Renal cortex interstitium (tissue), 11 donors: Measurements from ENCODE around the gene CFAP99. TPM values are rescaled to one million over a fixed set of nuclear protein-coding genes. Genes with fewer than 3 reads are reported as not detected.
A peak's percentile ranks its signal among the peaks of the same experiment; 100 is the strongest.

Experiments
- DNase-seq, 11 donors: peaks; one replicate each; pipeline ENCODE4 v3.0.0-alpha.2; 2013; ENCODE audit warnings: low read depth in 9 of 11, low spot score in 4 of 11; ENCODE audit errors: extremely low read depth in 1 of 11
- polyA plus RNA-seq, 3 donors: library from polyadenylated mRNA; unstranded; fragments of 120-200 nt; gene quantifications; one replicate each; pipeline ENCODE4 v1.2.1, GENCODE V29; 2013; ENCODE audit not compliant: insufficient read length in 3 of 3

CFAP99 gene
- polyA plus RNA-seq, 3 donors, result 0.78 to 1.5 (median 0.85) TPM

DNA sequence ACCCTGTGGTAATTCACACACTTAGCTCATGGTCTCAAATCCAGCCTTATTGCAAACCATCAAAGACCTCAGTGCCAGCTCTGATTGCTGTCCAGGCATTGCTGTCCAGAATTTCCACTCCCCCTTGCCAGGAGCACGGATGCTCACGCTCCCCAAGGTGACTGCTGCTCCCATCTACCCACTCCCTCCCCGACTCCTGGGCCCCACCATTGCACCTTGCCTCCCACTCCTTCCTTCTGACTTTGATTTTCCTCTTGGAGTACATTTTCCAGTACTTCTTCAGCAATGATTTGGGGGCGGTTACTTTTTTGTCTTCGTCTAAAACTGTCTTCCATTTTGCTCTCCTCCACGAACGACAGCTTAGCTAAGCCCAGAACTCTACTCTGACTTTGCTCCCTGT, 11.8 kb upstream of the CFAP99 start:
- DNase-seq, result no peak

DNA sequence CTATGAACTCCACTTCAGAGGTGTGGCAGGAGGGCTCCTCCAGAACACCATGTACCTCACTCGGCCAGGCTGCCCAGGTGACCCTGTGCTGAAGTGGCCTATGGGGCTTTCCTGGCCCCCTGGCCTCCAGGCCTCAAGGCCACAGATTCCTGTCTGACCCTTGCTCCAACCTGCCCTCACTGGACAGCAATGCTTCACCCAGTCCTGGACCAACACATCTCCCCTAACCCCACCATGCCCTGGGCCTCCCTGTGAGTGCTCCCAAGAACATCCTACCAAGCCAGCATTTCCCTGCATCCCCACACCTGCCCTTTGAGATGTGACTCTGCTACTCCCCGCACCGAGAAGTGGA, 10.8 kb upstream of the CFAP99 start:
- DNase-seq, result no peak

- no peak for DNase-seq
These were observed 10.3 kb upstream of the CFAP99 start for GRCh38 chr4:2408401-2408958.

GRCh38 chr4:2408976-2409375, 9.8 kb upstream of the CFAP99 start:
- no peak for DNase-seq

DNA sequence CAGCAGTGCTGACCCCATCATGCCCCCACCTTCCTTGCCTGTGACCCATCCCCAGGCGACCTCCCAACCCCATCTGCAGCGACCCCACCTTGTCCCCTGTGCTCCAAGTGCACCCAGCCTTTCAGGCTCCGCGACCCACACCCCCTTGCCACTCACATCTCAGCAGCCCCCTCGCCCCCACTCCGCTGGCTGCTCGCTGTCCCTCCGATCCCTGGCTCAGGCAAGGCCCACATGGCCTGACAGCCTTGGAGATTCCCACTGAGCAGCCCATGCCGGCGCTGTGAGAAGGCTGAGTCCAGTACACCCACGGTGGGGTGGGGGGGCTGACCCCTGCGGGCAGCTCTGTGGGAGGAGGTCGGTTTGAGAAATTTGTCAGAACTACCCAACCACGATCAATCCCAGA, 9.4 kb upstream of the CFAP99 start:
- no peak for DNase-seq

- DNase-seq, result no peak
These were observed 6.8 kb upstream of the CFAP99 start for GRCh38 chr4:2411786-2412510.

GRCh38 chr4:2412534-2412884, 6.2 kb upstream of the CFAP99 start:
- DNase-seq, result no peak

DNA sequence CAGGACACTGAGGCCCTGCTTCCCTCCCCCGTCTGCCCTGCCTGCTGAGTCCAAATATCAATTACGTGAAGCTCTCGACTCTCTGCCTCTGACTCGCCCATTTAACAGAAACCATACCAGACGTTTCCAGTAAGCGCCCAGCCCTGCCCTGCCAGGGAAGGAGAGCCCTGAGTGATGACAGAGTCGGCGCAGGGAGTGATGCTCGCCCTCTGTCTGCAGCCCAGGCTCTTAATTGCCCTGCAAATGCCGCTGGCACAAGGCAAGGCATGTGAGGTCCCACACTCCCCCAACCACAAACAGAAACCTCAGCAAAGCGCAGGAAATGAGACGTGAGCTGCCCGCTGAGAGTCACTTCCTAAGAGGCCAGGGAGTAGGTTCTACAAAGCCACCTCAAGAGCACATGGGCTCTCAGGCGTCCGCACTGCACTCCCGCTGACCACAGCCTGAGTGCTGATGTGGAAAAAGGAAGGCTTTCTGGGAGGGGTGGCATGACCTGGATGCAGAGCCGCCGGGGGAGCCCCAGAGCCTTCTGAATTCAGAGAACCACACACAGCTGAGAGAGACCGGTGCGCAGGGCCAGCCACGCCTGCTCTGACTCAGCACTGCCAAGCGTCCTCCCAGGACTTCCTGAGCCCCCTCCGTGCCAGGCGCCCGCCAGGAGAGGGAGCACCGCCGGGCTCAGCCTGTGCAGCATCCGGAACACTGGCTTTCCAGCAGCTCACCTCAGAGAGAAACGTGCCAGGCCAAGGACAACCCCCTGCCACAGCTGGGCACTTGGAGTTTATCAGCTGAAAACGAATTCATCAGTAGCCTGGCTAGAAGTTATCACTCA, 5.7 kb upstream of the CFAP99 start:
- peak in 4 of 11 donors; percentile 53 to 60 (median 57) for DNase-seq

DNA sequence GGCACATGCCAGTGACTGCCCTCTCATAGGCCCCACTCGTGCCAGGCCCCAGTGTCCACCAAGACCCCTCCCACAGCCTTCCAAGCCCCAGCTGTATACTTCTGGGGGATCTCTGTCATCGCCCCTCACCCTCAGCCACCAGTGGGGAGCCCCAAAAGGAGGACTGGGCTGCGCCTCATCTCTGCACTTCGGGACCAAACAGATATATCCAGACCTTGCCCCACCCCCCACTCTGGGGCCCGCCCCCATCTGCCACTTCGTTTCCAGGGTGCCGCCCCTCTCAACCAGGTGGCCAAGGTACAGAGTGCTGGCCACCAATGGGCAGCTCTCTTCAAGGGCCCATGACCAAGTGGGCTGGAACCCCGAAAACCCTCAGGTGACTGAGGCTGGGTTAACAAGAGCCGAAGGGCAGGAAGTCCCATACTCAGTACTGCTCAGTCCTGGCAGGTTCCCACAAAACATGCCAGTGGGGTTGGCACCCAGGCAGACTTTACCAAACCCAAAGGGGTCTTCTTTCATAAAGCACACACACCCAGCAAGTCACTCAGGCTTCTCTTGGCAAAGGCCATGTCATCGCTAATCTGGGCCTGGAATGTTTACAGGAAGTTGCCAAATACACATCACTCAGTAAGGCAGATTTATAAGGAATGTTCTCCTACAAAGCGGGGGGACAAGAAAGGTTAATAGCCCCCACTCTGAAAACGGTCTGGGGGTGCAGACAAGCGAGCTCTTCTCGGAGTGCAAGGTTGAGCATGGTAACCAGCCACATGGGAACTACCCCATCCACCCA, 4.7 kb upstream of the CFAP99 start:
- DNase-seq, result no peak

GRCh38 chr4:2415213-2415612, 3.5 kb upstream of the CFAP99 start:
- DNase-seq, result no peak

GRCh38 chr4:2415881-2416563, 2.7 kb upstream of the CFAP99 start:
- DNase-seq, result no peak

DNA sequence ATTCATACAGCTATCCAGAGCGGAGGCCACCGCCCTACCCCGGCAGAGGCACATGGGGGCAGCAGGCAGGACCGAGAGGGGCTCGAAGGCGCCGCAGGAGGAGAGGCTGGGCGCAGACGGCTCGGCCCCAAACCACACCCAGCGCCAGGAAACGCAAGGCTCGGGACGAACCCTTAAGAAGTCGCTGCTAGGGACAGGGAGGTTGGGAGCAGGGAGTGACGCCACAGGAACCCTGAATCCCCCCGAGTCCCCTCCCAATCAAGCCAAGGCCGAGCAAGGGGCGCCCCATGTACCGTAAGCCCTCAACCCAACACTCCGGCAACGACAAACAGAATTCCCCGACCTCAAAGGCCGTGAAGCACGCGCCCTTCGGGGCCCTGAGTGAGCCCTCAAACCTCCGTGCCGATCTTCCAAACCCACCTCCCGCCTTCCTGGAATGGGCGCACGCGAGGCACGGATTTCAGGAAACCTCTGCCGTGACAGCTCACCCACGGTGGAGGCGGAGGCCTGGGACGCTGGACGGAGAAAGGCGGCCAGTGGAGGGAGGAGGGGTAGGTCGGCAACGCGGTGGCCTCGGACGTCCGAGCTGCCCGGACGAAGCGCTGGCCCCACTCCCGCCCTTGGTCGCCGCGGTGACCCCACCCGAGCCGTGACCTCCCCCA, 2.1 kb upstream of the CFAP99 start:
- no peak for DNase-seq

- no peak for DNase-seq
These were observed 1.5 kb upstream of the CFAP99 start for GRCh38 chr4:2417226-2417764.

DNA sequence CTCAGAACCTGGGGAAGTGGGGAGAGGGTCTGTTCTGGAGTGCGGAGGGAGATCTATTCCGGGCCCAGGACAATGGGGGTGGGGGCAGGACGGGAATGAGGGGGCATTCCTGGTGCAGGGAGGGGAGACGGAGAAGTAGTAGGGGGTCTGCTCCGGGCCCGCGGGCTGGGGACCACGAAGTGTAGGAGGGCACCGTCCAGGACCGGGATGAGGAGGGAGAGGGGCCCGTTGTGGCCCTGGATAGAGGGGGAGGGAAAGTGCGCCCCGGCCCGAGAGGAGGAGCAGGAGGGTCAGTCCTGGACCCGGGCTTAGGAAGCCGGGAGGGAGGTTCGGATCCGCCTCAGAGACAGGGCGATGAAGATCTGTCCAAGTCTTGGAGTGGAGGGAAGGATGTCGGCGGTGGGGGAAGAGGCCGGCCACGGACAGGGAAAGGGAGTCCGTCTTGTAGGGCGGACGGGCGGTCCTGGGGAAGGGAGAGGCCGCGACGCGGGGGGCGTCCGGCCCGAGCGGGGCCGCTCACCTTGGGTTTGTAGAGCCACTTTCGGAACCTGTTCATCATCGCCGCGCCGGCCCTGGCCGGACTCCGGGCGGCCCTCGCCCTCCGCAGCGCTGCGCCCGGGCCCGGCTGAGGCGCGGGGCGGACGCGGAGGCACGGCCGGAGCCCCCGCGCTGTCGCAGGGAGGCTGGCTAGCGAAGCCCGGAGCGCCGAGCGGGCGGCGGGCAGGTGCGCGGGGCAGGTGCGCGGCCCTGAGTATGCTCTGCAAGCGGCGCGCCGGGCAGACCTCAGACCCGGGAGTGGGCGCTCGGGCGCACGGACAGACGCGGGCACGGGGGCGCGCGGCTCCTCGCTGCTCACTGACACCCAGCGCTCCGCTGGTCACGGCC, 748 bp upstream of the CFAP99 start, which contains the start of gene ZFYVE28:
ZFYVE28 (minus strand) TSS at position 881 of the 885 bp plus-strand sequence; CDS start at position 559, 322 bp downstream.
- no peak for DNase-seq

DNA sequence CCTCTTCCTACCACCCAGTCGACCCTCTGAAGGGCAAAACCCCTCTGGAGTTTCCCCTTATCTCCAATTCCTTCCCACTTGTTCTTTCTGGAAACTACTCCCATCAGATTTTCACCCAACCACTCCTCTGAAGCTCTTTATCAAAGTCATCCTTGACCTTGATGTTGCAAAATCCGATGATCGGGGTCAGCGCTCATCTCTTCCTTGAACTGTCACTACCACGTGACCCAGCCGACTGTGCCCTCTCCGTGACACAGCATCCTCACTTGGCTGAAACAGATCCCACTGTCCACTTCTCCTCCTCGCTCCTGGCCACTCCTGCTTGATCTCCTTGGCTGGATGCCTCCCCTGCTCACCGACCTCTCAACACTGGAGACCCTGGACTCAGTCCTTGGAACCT, 1.1 kb downstream of the CFAP99 start:
- no peak for DNase-seq

GRCh38 chr4:2421928-2422327, 3.2 kb downstream of the CFAP99 start:
- no peak for DNase-seq

- DNase-seq, result no peak
These were observed 4.3 kb downstream of the CFAP99 start for GRCh38 chr4:2423066-2423465.
